ENCODE data around the gene POTEF.
"Not testable (repeated sequence)": the region's sequence is repeated elsewhere in the genome, so short reads cannot be mapped to it uniquely, and the experiment has no call there.

POTEF gene

DNA sequence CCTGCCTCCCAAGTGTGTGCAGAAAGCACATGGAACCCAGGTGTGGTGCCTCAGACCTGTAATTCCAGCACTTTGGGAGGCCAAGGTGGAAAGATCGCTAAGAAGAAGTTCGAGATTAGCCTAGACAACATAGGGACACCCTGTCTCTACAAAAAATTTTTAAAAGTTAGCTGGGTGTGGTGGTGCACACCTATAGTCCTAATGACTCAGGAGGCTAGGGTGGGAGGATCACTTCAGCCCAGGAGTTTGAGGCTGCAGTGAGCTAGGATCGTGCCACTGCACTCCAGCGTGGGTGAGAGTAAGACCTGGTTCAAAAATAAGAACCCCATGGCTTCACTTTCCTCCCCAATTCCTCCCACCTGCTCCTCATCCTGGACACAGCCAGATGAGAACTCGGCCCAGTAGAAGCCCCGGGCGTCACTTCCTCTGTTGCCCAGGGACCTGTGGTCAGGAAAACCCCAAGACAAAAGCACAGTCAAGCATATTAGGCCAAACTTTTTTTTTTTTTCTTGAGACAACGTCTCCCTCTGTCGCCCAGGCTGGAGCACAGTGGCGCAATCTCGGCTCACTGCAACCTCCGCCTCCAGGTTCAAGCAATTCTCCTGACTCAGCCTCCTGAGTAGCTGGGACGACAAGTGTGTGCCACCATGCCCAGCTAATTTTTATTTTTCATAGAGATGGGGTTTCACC lies 28.9 kb upstream of the POTEF start:
- not testable (repeated sequence) for H3K27me3 ChIP-seq (ENCODE audit: control insufficient read depth, insufficient read depth, low read length); H3K9me3 ChIP-seq (ENCODE audit: control insufficient read depth, low read length); H3K36me3 ChIP-seq (ENCODE audit: control insufficient read depth, insufficient read depth, low read length); H3K4me3 ChIP-seq (ENCODE audit: low read length); H3K9ac ChIP-seq (ENCODE audit: low read length); H3K4me1 ChIP-seq (ENCODE audit: control insufficient read depth, insufficient read depth, low read length)

DNA sequence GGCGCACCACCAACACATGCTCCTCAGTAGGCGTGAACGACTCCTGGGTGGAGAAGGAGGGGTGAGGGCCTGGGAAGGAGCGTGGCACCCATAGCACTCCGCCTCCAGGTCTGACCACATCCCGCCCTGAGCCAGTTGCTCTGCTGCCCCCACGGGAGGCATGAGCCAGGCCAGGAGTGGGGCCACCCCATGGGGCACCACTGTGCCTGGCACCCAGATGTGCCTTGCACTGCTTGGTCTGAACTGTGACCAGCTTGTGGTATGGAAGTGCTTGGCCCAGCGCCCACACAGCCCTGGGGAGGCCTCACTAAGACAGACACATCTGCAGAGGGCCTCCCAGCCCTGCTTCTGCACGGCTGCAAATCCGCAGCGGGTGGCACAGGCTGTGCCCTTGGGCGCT lies 28.3 kb upstream of the POTEF start:
- not testable (repeated sequence) for H3K9me3 ChIP-seq (ENCODE audit: control insufficient read depth, low read length); H3K9ac ChIP-seq (ENCODE audit: low read length); H3K4me3 ChIP-seq (ENCODE audit: low read length); H3K4me1 ChIP-seq (ENCODE audit: control insufficient read depth, insufficient read depth, low read length); H3K36me3 ChIP-seq (ENCODE audit: control insufficient read depth, insufficient read depth, low read length); H3K27me3 ChIP-seq (ENCODE audit: control insufficient read depth, insufficient read depth, low read length)

DNA sequence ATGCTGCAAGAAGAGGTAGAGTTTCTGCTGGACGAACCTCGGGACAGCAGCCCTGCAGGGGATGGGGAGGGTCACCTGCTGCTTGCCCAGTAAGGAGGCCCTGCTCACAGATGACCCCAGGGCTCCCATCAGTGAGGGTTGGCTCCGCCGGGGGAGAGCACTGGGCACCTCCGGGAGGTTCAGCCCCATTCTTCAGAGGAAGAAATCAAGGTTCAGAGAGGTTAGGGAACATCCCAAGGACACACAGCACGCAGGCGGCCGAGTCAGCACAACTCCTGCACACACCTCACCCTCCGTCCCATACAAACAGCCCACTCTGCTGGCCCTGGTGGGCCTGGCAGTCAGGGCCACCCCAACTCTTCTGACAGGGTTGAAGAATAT lies 27.6 kb upstream of the POTEF start:
- no peaks in the 10 kb centered on the region for H3K36me3 ChIP-seq (ENCODE audit: control insufficient read depth, insufficient read depth, low read length)
- H3K9me3 ChIP-seq (ENCODE audit: control insufficient read depth, low read length), result no peaks in the 10 kb centered on the region
- no peaks in the 10 kb centered on the region for H3K4me1 ChIP-seq (ENCODE audit: control insufficient read depth, insufficient read depth, low read length)
- H3K4me3 ChIP-seq (ENCODE audit: low read length), result no peak overlapping the region
- no peaks in the 10 kb centered on the region for H3K27me3 ChIP-seq (ENCODE audit: control insufficient read depth, insufficient read depth, low read length)
- no peak overlapping the region for H3K9ac ChIP-seq (ENCODE audit: low read length)

DNA sequence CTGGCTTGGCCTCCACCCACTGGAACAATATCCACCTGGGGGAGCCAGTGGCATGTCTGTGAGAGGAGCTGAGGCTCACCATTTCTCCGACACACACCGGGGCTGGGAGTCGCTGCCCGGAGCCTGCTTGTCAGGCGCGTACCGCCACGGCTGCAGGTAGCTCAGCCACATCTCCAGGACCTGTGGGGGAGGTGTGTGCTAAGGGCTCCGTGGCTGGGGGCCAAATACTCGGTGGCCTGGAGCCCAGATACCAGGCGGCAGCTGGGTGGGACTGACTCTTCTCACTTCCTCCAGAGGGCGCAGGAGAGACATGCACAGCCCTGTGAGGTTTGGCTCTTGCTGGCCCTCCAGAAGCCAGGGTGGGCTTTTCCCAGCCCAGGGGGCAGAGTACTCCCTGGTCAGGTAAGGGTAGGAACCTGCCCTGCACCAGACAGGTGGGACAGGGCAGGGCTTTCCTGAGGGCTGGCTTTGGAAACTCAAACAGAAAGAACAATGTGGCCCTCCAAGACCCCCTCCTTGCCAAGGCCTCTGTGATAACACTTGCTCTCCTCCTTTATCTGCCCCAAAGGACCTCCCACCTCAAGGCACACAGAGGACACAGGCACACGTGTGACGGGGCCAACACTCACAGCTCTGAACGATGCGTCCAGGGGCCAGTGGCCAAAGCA lies 27.1 kb upstream of the POTEF start:
- H3K4me1 ChIP-seq (ENCODE audit: control insufficient read depth, insufficient read depth, low read length); H3K9me3 ChIP-seq (ENCODE audit: control insufficient read depth, low read length); H3K27me3 ChIP-seq (ENCODE audit: control insufficient read depth, insufficient read depth, low read length); H3K4me3 ChIP-seq (ENCODE audit: low read length); H3K36me3 ChIP-seq (ENCODE audit: control insufficient read depth, insufficient read depth, low read length); H3K9ac ChIP-seq (ENCODE audit: low read length): not testable (repeated sequence)

DNA sequence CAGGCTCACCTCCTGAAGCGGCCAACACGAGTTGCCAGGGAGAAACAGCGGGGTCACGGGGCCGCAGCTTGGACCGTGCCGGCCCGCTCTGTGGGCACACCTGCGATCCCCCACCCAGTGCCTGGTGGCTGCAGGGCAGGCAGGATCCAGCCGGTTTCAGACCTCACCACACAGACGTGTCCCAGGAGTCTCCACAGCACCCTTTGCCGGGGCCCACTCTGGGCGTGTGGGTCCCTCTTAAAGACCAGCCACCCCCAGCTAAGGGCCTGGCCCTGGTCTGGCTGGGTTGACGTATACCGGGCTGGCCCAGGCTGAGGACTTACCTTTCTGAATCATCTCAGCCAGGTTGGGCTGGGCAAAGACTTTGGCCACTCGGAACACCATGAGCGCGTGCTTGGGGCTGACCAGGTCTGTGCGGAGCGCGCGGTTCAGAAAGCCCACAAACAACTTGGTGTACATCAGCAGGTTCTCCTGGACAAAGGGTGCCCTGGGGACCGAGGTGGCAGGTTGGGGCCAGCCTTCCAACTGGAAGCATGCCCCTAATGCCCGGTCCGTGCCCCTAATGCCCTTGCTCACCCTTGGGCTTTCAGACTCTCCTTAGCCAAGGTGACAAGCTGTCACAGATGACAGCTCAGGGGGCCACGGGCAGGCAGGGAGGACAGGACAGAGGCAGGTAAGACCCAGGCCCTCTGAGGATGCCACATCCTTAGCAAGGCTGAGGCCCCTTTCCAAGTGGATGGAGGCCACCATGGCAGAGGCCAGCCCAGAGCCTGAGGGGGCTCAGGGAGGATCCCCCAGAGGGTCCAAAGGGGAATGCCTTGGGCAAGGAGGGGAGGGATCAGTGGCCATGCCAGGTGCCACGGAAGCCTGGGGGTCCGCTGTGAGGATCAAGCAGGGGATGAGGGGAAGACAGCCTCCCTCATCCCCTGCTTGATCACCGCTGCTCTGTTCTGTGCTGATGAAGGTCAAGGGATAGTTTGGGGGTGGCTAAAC lies 26.0 kb upstream of the POTEF start:
- H3K4me1 ChIP-seq (ENCODE audit: control insufficient read depth, insufficient read depth, low read length), result no peaks in the 10 kb centered on the region
- no peak overlapping the region for H3K9ac ChIP-seq (ENCODE audit: low read length)
- no peaks in the 10 kb centered on the region for H3K36me3 ChIP-seq (ENCODE audit: control insufficient read depth, insufficient read depth, low read length)
- no peaks in the 10 kb centered on the region for H3K9me3 ChIP-seq (ENCODE audit: control insufficient read depth, low read length)
- H3K27me3 ChIP-seq (ENCODE audit: control insufficient read depth, insufficient read depth, low read length), result no peaks in the 10 kb centered on the region
- H3K4me3 ChIP-seq (ENCODE audit: low read length), result no peak overlapping the region

DNA sequence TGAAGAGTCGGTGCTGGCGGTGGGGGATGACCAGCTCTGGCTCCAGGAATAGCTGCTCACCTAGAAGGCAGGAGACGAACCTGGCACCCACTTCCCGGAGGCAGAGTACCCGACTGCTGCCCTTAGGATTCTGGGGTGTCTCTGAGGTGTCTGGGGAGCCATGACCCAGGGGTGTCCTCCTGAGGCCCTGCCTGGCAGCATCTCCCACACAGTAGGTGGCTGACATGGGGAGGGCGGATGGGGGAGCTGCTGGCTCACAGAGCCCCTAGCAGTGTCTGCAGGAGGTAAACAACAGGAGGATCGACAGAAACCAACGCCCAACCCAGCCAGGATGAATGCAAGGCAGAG lies 25.4 kb upstream of the POTEF start:
- H3K36me3 ChIP-seq (ENCODE audit: control insufficient read depth, insufficient read depth, low read length); H3K9me3 ChIP-seq (ENCODE audit: control insufficient read depth, low read length); H3K4me1 ChIP-seq (ENCODE audit: control insufficient read depth, insufficient read depth, low read length); H3K27me3 ChIP-seq (ENCODE audit: control insufficient read depth, insufficient read depth, low read length); H3K9ac ChIP-seq (ENCODE audit: low read length); H3K4me3 ChIP-seq (ENCODE audit: low read length): not testable (repeated sequence)

DNA sequence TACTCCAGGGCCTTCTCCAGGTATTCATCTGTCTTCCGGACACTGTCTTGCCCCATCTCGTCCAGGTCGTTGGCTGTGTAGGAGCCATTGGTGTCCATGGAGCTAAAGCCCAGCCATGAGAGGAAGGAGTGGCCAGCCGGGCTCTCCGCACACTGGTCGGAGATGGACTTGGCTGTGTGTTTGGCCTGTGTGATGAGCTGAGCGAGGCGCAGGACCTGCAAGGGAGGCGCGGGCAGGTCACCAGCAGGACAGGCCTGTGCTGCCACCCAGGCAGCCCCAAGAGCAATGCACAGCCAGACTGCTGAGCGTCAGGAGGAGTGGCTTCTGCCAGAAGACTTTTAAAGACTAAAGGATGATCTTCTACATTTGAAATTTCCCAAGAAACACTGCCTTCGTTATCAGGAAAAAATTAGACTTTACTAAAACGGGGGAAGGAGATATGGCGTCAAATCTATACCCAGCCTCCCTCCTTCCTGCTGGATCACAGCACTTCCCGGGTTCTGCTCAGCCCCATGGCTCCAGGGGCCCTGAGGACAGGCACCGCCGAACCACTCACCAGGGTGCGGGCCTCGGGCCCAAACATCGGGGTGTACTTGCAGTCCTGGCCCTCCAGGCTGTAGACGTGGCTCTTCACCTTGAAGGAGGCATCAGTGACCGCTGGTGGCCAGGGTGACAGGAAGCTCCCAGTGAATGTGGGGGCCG lies 24.9 kb upstream of the POTEF start:
- not testable (repeated sequence) for H3K4me1 ChIP-seq (ENCODE audit: control insufficient read depth, insufficient read depth, low read length)

DNA sequence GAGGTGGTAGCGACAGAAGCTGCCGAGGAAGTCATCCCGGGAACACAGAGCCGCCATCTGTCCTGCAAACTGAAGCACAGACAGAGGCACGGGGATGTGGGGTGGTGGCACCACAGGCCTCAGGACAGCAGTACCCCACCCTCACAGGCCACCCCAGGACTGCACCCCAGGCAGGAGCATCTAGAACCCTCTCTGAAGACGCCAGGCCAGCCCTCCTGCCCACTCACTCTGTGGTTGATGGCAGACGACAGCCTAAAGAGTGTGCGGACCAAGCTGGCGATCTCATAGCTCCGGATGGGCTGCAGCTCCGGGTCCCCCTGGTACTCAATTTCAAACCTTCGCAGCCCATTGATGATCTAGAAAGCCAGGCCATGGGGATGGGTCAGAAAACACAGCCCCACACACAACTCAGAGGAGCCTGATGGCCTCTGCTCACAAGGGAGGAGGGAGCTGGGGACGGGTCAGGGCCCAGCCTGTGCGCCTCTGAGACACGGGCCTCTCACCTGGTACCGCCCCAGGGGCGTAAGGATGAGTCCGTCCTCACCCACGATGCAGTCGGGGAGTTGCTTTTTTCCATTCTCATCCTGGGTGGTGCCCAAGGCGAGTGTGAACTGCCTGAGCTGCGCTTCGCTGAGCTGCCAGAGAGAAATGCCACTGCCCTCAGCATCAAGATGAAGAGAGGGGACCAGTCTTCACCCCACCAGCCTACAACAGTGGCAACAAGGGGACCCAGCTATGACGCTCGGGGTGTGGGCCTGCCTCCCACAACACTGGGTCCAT lies 24.0 kb upstream of the POTEF start:
- Histone ChIP-seq H3K4me3 (ENCODE audit: low read length) (no peak overlapping the region), H3K36me3 (ENCODE audit: control insufficient read depth, insufficient read depth, low read length) (no peaks in the 10 kb centered on the region)

More for the DNA sequence above, 24.9 kb upstream of the POTEF start:
- not testable (repeated sequence) for H3K9ac ChIP-seq (ENCODE audit: low read length); H3K27me3 ChIP-seq (ENCODE audit: control insufficient read depth, insufficient read depth, low read length); H3K9me3 ChIP-seq (ENCODE audit: control insufficient read depth, low read length); H3K4me3 ChIP-seq (ENCODE audit: low read length); H3K36me3 ChIP-seq (ENCODE audit: control insufficient read depth, insufficient read depth, low read length)

DNA sequence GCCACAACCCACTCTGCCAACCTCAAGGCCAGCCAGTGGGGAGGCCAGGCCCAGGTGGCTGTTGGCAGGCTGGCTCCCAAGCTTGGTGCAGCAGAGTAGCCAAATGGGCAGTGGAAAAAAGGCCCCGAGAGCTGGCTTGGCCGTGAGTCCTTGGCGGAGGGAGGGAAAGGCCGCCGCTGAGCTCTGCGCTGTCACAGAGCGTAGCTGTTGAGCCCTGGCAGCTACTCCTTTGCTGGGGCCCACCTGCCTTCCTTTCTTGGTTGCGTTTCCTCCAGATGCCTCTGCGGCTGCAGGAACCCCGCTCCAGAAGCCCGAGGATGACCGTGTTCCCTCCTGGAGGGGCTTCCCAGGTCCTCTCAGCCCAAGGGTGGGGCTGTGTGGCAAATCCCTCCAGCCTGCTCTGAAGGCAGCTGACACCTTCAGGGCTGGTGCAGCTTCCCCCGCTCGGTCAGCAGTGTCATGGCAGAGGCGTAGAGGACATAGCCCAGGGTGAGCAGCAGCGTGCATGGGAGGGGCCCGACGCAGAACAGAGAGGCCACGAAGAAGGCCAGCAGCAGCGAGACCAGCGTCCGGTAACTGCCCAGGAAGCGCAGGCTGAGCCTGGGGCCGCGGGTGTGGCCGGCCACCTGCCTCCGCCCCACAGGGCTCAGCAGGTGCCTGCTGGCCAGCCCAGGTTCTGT lies 23.3 kb upstream of the POTEF start:
- H3K9ac ChIP-seq (ENCODE audit: low read length); H3K27me3 ChIP-seq (ENCODE audit: control insufficient read depth, insufficient read depth, low read length); H3K4me3 ChIP-seq (ENCODE audit: low read length); H3K36me3 ChIP-seq (ENCODE audit: control insufficient read depth, insufficient read depth, low read length); H3K9me3 ChIP-seq (ENCODE audit: control insufficient read depth, low read length); H3K4me1 ChIP-seq (ENCODE audit: control insufficient read depth, insufficient read depth, low read length): not testable (repeated sequence)

More for the DNA sequence above, 24.0 kb upstream of the POTEF start:
- no peaks in the 10 kb centered on the region for H3K9me3 ChIP-seq (ENCODE audit: control insufficient read depth, low read length)
- H3K27me3 ChIP-seq (ENCODE audit: control insufficient read depth, insufficient read depth, low read length), result no peaks in the 10 kb centered on the region
- no peak overlapping the region for H3K9ac ChIP-seq (ENCODE audit: low read length)
- H3K4me1 ChIP-seq (ENCODE audit: control insufficient read depth, insufficient read depth, low read length), result no peaks in the 10 kb centered on the region

DNA sequence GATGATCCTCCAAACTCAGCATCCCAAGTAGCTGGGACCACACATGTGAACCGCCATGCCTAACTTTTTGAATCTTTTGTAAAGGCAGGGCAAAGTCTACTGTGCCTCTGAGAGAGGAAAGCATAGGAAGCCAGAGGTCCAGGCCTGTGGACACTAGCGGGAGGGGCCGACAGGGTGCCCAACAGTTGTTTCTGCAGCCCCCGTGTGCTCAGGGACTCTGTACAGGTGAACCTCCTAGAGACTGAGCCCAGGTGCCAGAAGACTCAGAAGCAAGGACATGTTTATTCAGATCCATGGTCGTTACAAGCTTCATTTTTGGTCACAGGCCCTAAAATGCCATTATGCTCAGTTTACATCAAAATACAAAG lies 22.1 kb upstream of the POTEF start:
- not testable (repeated sequence) for H3K4me1 ChIP-seq (ENCODE audit: control insufficient read depth, insufficient read depth, low read length)

More for the DNA sequence above, 22.1 kb upstream of the POTEF start:
- H3K9me3 ChIP-seq (ENCODE audit: control insufficient read depth, low read length); H3K4me3 ChIP-seq (ENCODE audit: low read length); H3K27me3 ChIP-seq (ENCODE audit: control insufficient read depth, insufficient read depth, low read length); H3K36me3 ChIP-seq (ENCODE audit: control insufficient read depth, insufficient read depth, low read length); H3K9ac ChIP-seq (ENCODE audit: low read length): not testable (repeated sequence)
